GM11168 (cell line): ENCODE measurements around the gene HDDC2.
"Not testable (repeated sequence)": the region's sequence is repeated elsewhere in the genome, so short reads cannot be mapped to it uniquely, and the experiment has no call there.

Source experiments
- in situ Hi-C: fragments of 300-500 bp; cut with MboI; formaldehyde crosslinking; loops from one replicate; pipeline ENCODE4 v1.12.0; 2022; ENCODE audit warnings: low sequenced_read_pairs; ENCODE audit not compliant: unreplicated experiment

Gene HDDC2

DNA sequence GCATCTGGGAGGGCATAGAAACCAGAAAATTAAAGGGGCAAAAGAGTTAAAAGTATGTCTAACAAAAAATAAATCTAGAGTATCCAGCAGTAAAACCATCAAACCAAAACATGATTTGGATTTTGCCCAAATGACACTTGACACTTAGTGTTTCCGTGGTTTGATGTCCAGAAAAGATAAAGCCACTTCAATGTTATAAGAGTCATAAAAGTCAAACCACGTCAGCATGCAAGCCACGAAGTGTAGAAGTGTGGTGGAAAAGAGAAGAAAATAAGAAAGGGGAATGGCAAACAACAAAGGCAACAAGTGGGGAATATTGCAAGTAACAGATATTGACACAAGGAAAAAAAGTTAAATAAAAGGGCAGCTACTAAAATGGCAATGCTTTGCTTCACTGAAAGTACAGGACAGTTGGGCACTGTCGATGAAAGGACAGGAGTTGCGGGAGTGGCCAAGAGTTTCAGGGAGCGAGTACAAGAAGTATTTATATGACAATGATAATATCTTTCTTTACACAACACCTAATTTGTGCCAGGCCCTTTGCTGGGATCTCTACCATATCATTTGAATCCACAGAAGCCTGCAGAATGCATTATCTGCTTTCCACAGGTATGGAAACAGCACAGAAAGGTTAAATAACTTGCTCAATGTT is 6.3 kb upstream of the HDDC2 start:
- in situ Hi-C loops: loop anchor here (5.0 to 25.0 kb wide), 2 partner anchors 444 to 654 kb away; partner anchors contain the start of gene HINT3

DNA sequence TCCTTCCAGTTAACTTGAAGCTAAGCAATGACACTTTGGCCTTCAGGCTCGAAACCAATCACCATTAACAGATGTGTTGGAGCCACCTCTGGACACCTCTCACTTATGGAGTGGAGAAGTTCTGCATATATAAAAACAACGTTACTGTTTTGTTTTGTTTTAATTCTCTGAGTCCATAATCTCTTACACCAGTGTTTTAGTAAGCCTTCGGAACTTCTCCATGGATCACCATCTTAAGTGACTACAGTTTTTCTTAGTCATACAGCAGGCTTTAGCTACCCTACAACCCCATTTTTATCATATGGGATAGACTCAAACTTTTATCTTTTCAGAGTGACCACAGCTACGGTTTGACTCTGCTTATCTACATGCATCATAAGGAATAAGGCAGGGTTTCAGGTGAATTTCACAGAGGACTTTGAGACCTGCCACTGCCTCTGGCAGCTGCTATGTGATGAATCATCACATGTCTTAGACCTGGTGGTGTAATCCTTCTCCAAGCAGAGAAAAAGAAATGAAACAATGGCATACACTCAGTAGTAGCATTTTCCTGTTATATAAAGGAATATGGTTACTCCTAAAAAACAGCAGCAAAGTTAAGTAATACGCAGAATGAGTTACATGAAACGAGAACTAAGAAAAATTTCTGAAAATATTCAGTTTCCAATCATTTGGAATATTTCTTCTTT is 5.5 kb upstream of the HDDC2 start:
- in situ Hi-C loops: loop anchor here (5.0 to 25.0 kb wide), 2 partner anchors 445 to 655 kb away; partner anchors contain the start of gene HINT3

DNA sequence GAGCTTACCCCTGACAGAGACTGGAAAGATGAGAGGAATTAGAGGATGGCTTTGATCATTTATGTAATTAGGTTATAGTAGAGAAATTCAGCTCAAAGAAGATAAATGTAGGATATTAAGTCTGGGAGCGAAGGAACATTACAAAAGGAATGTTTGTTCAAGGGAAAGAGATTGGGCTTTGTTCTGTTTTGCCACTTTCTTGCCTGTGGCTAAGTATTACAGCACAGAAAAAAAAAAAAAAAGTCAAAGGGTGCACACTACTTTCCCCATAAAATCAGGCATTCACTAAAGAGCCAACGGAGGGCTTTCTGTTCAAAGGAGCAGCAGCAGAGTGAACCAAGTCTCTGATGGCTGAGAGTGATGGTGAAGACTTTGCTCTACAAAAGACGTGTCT is 5.0 kb upstream of the HDDC2 start:
- in situ Hi-C loops: loop anchor here (5.0 to 25.0 kb wide), 2 partner anchors 446 to 656 kb away; partner anchors contain the start of gene HINT3

DNA sequence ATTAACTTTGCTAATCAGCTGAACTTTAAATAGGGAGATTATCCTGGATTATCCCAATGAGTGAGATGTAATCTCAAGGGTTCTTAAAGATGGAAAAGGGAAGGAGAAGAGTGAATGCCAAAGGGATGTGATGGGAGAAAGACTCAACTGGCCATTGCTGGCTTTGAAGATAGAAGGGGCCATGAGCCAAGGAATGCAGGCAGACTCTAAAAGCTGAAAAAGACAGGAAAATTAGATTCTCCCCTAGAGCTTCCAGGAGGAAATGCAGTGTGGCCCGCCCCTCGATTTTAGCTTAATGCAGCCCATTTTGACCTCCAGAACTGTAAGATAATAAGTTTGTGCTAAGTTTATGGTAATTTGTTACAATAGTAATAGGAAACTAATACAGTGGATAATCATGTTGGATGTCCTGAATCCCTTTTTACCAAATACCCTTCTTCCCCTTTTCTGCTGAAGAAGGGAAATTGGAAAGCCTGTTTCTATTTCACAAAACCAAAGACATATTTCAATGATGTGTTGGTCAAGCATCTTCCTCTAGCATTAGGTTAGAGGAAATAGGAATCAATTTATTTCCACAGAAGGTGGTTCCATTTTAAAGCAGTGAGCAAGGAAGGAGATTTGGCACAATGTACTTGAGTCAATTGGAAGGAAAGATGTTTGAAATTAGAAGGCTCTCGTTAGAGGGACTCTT is 3.3 kb upstream of the HDDC2 start:
- in situ Hi-C loops: loop anchor here (5.0 to 25.0 kb wide), 2 partner anchors 447 to 657 kb away; partner anchors contain the start of gene HINT3

DNA sequence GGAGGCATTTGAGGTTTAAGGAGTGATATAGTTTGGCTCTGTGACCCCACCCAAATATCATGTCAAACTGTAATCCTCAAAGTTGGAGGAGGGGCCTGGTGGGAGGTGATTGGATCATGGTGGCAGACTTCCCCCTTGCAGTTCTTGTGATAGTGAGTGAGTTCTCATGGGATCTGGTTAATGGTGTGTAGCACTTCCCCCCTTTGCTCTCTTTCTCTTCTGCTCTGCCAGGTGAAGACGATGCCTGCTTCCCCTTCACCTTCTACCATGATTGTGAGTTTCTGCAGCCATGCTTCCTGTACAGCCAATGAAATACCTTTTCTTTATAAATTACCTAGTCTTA is 1.7 kb upstream of the HDDC2 start:
- in situ Hi-C loops: loop anchor here (25.0 kb wide), 1 partner anchor 659 kb away; the partner anchor contains the start of gene HINT3

DNA sequence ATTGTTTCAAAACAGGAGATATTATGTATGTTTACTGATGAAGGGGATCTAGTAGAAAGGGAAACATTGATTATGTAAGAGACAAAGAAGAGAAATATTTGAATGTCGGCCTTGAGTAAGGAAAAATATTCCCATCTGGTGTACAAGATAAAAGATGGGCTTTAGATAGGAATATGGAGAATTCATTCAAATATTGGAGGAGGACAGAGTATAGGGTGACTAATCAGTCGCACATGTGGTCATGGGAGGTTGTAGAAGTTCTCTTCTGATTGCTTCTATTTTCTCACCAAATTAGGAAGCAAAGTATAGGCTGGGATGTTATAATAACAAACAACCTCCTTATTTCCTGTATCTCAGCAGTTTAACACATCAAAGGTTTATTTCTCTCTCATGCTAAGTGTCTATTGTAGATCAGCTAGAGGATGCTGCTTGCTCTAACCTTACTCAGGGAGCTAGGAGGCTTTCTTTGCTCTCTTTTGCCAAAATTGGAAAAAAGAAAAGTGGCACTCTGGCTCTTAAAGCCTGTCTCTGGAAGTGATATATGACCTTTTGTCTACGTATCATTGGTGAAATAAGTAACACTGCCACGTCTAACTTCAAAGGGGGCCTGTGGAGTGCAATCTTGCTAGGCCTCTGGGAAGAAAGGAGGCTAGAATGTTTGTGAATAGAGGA is 1.2 kb upstream of the HDDC2 start:
- in situ Hi-C loops: loop anchor here (25.0 kb wide), 1 partner anchor 659 kb away; the partner anchor contains the start of gene HINT3

DNA sequence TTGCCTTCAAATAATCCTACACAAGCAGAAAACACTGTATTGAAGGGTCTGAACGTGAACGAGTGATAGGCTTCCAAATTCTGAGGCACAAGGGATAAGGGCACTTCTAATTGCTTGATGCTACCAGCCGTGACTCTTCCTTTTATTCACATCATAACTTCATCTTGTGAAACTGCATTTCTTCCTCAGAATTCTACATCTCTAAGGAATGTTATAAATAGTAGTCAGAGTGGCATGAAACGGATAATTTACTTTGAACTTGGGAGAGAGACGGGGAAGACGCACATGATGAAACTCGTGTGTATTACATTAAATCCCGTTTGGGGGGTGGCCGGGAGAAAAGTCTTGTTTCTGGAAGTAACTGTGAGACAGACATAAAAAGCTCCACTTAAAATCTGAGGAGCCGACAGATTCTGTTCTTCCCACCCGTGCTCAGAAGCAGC is 754 bp downstream of the HDDC2 start:
- in situ Hi-C loops: loop anchor here (25.0 kb wide), 1 partner anchor 661 kb away; the partner anchor contains the start of gene HINT3

DNA sequence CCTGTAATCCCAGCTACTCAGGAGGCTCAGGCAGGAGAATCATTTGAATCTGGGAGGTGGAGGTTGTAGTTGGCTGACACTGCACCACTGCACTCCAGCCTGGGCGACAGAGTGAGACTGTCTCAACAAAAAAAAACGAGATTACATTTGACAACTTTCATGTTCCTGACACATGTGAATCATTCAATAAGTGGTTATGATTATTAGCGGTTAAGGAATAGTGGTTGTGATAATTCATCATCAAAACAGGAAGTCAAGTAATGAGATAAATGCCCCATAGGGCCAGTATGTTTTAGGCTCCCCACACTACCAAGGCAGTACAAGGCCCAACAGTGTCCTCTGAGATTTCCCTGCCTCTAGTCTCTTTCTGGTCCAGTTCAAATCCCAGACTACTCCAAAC is 2.5 kb downstream of the HDDC2 start:
- in situ Hi-C loops: no loop called here

DNA sequence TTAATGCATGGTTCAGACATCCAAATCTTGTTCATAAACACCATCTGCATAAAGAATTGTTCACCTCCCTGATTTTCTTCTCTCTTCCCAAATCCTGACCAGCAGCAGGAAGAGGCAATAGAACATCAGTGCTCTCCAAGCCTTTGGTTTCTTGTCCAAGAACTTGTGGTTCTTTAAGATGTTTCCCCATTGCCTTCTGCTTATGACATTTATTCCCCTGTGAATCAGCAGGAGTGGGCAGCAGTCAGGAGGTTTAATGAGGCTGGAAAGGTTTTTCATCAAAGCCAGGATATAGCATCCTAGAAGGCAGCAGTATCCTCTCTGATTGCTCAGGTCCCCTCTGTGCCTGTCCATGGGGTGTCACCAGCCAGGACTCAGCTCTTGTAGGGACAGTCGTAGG is 5.3 kb downstream of the HDDC2 start:
- in situ Hi-C loops: no loop called here

DNA sequence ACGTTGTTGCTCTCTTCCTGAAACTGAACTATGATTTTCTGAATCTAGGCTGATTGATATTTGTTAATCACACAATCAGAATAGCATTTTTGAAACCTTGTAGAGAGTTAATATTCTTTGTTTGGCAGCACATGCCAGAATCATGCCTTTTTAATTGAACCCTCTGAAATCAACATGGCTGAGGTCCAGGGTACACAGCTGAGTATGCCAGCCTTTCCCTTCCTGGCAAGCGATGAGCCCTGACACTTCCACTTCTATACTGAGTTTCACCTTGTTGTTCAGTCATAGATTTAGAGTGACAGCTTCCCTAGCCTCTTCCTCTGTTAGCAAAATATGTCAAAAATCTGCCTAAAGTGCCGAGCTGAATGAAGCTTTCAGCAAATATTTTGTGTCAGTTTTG is 6.8 kb downstream of the HDDC2 start:
- in situ Hi-C loops: no loop called here

DNA sequence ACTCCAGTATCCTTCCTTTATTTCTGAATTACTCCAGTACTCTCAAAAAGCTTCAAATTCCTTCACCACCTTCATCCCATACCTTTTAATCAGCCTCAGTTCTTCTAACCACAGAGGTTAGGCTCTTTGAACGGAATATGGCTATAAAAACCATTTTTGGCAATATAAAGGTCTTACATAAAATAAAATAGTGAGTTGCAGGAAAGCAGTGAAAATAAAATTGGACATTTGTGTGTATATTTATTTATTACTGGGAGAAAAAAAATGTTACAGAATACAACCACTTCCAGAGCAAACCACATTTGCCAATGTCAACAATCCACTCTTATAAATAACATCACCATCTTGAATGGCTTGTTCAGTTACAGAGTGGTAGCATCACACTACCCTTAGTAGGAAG is 7.7 kb downstream of the HDDC2 start:
- in situ Hi-C loops: no loop called here

DNA sequence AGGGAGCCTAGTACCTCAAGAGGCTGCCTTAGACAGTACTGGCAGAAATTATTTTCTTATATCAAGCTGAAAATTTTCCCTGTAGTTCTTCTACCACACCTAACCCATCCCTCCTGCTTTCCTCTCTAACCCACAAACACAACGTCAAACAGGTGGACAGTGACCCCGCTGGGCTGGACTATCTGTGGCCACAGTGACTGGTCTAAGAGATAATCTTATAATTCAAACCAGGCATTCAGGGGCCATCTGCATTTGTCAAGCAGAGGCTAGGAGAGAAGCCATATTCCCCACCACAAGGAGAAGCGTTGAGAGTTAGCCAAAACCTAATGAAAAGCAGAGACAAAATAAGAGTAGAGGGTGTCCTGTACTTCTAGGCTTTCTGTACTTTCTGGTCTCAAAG is 8.2 kb downstream of the HDDC2 start:
- in situ Hi-C loops: no loop called here

DNA sequence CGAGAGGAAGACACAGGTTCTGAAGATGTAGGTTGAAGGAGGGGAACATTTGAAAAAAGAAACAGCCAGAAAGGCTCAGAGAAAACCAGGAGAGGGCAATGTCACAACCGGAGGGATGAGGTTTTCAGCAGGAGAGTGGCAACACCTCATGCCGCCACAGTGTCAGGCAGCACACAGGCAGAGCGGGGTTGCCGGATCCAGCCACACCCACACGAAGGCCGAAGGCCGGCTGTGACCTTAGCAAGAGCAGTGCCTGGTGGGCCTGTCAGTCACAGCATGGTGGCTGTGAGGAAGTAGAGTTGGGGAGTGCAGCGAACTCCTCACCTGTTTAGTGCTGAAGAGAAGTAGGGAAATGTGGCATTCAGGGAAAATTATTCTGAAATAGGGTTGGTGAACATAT is 14.0 kb downstream of the HDDC2 start:
- in situ Hi-C loops: no loop called here

DNA sequence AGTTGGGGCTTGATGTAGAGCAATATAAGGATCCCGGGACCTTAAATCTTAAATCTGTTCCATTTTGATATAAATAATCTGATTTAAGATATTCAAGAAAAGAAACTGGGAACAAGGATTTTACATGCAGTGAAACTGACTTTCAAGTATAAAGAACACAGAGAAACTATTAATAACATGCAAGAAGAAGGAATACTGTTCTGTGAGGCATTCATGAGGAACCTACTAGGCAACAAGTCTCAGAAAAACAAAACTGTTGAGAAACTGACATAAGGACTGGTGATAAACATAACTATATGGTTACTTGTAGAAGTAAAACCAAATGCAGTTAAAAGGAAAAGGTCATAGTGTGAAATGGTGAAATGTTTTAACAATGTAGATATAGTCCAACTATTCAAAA is 15.8 kb downstream of the HDDC2 start:
- in situ Hi-C loops: no loop called here

DNA sequence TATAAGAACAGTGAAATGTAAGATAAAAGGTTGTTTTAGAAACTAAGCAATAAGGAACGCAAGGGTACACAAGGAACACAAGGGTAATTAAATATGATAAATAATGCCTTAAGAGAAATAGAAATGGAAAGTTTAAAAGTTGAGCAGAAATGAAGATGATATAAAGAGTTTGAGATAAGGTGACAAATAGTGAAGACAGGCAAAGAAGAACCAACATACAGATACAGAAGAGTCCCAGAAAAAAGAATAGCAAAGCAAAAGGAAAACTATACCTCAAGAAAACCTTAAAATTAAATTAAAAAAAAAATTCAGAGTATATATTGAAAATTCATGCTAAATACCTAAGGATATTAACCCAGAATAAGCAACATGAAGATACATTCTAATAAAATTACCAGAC is 16.4 kb downstream of the HDDC2 start:
- in situ Hi-C loops: no loop called here

DNA sequence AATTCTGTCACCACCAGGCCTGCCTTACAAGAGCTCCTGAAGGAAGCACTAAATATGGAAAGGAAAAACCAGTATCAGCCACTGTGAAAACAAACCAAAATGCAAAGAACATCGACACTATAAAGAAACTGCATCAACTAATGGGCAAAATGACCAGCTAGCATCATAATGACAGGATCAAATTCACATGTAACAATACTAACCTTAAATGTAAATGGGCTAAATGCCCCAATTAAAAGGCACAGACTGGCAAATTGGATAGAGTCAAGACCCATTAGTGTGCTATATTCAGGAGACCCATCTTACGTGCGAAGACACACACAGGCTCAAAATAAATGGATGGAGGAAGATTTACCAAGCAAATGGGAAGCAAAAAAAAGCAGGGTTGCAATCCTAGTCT is 19.3 kb downstream of the HDDC2 start:
- in situ Hi-C loops: not testable (repeated sequence)

DNA sequence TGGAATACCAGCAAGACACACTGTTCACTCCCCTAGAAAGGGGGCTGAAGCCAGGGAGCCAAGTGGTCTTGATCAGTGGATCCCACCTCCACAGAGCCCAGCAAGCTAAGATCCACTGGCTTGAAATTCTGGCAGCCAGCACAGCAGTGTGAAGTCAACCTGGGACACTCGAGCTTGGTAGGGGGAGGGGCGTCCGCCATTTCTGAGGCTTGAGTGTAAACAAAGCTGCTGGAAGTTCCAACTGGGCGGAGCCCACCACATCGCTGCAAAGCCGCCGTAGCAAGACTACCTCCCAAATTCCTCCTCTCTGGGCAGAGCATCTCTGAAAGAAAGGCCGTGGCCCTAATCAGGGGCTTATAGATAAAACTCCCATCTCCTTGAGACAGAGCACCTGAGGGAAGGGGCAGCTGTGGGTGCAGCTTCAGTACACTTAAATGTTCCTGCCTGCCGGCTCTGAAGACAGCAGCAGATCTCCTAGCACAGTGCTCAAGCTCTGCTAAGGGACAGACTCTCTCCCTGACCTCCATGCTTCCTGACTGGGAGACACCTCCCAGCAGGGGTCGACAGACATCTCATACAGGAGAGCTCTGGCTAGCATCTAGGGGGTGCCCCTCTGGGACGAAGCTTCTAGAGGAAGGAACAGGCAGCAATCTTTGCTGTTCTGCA is 21.3 kb downstream of the HDDC2 start:
- in situ Hi-C loops: not testable (repeated sequence)

DNA sequence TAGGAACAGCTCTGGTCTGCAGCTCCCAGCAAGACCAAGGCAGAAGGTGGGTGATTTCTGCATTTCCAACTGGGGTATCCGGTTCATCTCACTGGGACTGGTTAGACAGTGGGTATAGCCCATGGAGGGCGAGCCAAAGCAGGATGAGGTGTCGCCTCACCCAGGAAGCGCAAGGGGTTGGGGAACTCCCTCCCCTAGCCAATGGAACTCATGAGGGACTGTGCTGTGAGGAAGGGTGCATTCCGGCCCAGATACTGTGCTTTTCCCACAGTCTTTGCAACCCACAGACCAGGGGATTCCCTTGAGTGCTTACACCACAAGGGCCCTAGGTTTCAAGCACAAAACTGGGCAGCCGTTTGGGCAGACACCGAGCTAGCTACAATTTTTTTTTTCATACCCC is 21.8 kb downstream of the HDDC2 start:
- in situ Hi-C loops: no loop called here

DNA sequence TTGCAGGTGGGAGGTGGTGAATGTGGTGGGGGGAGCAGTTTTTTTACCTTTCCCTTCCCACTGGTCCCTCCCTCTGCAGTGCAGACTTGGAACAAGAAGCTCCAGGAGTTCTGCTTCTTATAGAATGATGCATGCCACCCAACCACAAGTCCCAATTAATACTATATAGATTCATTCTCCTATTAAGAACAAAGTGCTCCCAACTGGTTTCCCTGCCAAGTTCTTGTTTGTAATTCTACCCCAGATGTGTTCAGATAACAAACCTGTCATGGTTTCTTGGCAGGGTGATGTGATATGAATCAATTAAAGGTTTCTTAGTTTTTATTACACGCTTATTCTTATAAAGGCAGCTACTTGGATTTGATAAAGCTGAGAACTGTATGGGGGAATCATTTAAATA is 23.9 kb downstream of the HDDC2 start:
- in situ Hi-C loops: no loop called here

DNA sequence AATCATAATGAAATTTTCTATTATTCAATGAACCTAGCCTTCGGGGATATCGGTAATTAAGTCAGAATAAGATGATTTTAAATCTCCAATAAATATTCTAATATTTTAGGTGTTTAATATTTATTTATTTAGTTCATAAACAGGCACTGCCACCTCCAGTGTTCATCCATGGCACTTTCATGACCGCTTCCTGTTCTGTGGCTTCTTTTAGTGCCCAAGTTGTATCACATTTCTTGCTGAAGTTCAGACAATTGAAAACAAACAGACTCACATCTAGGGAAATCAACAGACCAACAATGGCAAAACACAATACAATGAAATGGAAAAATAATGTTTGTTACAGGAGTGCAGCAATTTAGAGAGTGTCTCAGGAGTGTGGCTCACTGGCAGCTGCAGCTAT is 26.0 kb downstream of the HDDC2 start:
- in situ Hi-C loops: no loop called here
